Vagina (tissue), 2 donors: Measurements from ENCODE around the gene RAB11FIP3. TPM values are rescaled to one million over a fixed set of nuclear protein-coding genes. Genes with fewer than 3 reads are reported as not detected.

Source experiments
- DNase-seq, 2 donors: peaks; one replicate each; pipeline ENCODE4 v3.0.0-alpha.2; 2017; ENCODE audit errors: extremely low spot score in 2 of 2
- H3K27ac ChIP-seq: fragments of 200-600 bp; sonication (generic); one replicate; pipeline ENCODE4 v1.5.1; 2019
- H3K27me3 ChIP-seq: fragments of 200-600 bp; sonication (generic); one replicate; pipeline ENCODE4 v1.5.1; 2019
- H3K36me3 ChIP-seq, 2 donors: fragments of 200-600 bp; sonication (generic); one replicate each; pipeline ENCODE4 v1.5.1; 2017 to 2019
- H3K4me1 ChIP-seq: fragments of 200-600 bp; sonication (generic); one replicate; pipeline ENCODE4 v1.5.1; 2019
- H3K4me3 ChIP-seq, 2 donors: fragments of 200-600 bp; sonication (generic); 1 replicate in 1 of 2; 2 replicates in 1 of 2; pipeline ENCODE4 v1.5.1; 2016 to 2019
- H3K9me3 ChIP-seq: fragments of 200-600 bp; sonication (generic); one replicate; pipeline ENCODE4 v1.5.1; 2019
- POLR2A ChIP-seq, 2 donors: fragments of 450-650 bp; IDR thresholded peaks; one replicate each; pipeline ENCODE4 v1.6.1; 2017; ENCODE audit warnings: antibody characterized with exemption in 2 of 2, mild to moderate bottlenecking in 2 of 2, moderate library complexity in 2 of 2
- POLR2AphosphoS5 ChIP-seq, 2 donors: sonication (generic); formaldehyde crosslinking; IDR thresholded peaks; one replicate each; pipeline ENCODE4 v1.9.0; 2017; ENCODE audit warnings: antibody characterized with exemption in 2 of 2, mild to moderate bottlenecking in 2 of 2, low read depth in 1 of 2; ENCODE audit not compliant: insufficient read depth in 1 of 2
- intact Hi-C: fragments of 100-400 bp; cut with DNase I; formaldehyde crosslinking; loops from one replicate; pipeline ENCODE4 v1.15.1; 2023
- total RNA-seq: library from RNA; depleted of rRNA; stranded (reverse); fragments of >200 nt; gene quantifications from one replicate; pipeline ENCODE4 v1.2.3, GENCODE V29; 2016
- TF ChIP-seq, protein P1 (sequence below), 3 experiments: fragments of 450-650 bp in 2 of 3; fragments of 200-600 bp in 1 of 3; sonication (generic) in 1 of 3; IDR thresholded peaks; one replicate each; pipeline ENCODE4 v1.5.1; 2017 to 2019; ENCODE audit warnings: antibody characterized with exemption in 3 of 3, mild to moderate bottlenecking in 2 of 3, moderate library complexity in 2 of 3

The RAB11FIP3 gene
- total RNA-seq, 1 donor from 2014 or later, result 36.6 TPM

DNA sequence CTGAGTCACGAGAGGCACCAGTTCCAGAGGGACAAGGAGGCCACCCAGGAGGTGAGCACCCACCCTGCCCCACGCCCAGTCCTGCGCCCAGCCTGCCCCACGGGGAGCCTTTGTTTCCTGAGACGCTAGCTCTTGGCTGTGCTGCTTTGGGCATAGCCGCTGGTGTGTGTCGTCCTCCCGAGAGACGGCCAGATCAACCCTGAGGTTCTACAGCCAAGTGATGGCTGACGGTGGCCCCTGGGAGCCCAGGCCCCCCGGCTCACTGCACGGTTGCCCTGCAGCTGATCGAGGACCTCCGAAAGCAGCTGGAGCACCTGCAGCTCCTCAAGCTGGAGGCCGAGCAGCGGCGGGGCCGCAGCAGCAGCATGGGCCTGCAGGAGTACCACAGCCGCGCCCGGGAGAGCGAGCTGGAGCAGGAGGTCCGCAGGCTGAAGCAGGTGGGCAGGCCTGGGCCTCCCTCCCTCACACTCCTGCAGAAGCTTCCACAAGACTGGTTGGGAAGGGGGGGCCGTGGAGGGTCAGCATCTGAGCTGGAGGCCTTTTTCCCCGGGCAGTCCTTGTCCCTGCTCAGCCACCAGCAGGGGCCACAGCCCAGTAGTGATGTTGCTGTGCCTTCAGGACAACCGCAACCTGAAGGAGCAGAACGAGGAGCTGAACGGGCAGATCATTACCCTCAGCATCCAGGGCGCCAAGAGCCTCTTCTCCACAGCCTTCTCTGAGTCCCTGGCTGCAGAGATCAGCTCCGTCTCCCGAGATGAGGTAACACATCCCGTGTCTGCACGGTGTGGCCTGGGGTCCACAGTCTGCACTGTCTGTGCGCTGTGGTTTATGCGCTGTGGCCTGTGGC is 94.6 kb downstream of the RAB11FIP3 start:
- no peak overlapping the region for H3K4me3 ChIP-seq
- no peaks in the 10 kb centered on the region for H3K27me3 ChIP-seq
- no peak for DNase-seq
- intact Hi-C loops, result no loop called here
- TF ChIP-seq, protein P1, sequence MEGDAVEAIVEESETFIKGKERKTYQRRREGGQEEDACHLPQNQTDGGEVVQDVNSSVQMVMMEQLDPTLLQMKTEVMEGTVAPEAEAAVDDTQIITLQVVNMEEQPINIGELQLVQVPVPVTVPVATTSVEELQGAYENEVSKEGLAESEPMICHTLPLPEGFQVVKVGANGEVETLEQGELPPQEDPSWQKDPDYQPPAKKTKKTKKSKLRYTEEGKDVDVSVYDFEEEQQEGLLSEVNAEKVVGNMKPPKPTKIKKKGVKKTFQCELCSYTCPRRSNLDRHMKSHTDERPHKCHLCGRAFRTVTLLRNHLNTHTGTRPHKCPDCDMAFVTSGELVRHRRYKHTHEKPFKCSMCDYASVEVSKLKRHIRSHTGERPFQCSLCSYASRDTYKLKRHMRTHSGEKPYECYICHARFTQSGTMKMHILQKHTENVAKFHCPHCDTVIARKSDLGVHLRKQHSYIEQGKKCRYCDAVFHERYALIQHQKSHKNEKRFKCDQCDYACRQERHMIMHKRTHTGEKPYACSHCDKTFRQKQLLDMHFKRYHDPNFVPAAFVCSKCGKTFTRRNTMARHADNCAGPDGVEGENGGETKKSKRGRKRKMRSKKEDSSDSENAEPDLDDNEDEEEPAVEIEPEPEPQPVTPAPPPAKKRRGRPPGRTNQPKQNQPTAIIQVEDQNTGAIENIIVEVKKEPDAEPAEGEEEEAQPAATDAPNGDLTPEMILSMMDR (IDR thresholded peaks at IDR 0.05), result no peak
- TF ChIP-seq POLR2AphosphoS5 (IDR thresholded peaks at IDR 0.05; ENCODE audit: insufficient read depth in 1 of 2, low read depth in 1 of 2) (no peak), POLR2A (IDR thresholded peaks at IDR 0.05) (no peak)
- H3K36me3 ChIP-seq, result peaks cover 0 to 39% of the 10 kb centered on the region in 2 donors
- peaks cover 12% of the 10 kb centered on the region for H3K4me1 ChIP-seq
- no peak overlapping the region for H3K27ac ChIP-seq
- H3K9me3 ChIP-seq, result no peaks in the 10 kb centered on the region

DNA sequence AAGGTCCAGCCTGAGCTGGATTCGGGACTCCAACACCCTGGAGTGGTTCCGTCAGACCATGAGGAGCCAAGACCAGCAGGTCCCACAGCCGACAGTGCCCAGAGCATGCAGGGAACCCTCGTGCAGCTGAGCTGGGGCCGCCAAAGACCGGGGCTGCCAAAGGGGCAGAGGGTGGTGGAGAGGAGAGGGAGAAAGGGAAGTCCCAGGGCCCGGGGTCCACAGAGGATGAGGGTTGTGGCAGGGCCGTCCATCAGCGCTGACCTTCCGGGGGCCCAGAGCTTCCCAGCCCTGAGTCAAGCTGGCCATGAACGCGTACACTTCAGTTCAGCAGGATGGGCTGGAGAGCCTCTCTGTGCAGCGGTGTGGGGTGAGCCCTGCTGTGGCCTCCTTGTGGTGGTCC is 95.4 kb downstream of the RAB11FIP3 start:
- DNase-seq, result no peak
- Histone ChIP-seq H3K27ac (no peak overlapping the region), H3K27me3 (no peaks in the 10 kb centered on the region), H3K36me3 (peaks cover 0 to 39% of the 10 kb centered on the region in 2 donors), H3K4me3 (no peak overlapping the region), H3K4me1 (peaks cover 20% of the 10 kb centered on the region), H3K9me3 (no peaks in the 10 kb centered on the region)
- no peak for TF ChIP-seq POLR2AphosphoS5 (IDR thresholded peaks at IDR 0.05; ENCODE audit: insufficient read depth in 1 of 2, low read depth in 1 of 2)
- intact Hi-C loops, result no loop called here

DNA sequence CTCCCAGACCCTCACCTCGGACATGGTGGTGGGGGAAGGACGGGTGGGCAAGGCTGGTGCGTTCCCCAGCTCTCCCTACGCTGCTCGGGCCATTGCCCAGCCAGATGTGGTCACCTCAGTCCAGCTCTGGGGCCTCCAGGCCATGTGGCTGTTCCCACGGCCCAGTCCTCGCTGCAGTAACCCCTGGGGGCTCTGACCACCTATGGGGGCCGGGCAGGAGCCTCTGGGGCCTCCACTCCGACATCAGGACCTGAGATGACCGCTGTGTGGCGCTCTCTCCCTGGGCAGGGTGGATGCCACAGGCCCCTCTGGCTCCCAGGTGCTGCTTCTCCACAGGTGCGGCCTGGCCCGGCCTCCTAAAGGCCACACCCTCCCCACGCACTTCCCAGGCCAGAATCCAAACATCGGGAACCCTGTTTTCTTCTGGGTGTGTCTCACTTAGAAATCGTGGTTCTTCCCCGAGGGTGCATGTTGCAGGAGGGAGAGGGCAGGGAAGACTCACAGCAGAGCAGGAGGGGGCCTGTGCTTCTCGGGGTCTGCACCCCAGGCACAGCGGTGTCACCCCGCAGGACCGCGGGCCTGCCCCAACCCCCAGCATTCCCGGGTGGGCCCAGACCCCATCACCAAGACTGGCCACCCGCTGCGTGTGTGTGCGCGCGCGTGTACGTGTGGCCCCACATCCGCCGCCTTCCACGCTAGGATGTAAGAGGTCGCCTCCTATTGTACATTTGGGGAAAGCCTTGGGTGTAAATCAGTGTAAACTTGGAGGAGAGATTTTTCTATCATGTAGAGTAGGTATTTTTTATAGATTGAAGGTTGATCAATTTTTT is 96.1 kb downstream of the RAB11FIP3 start:
- no peak for DNase-seq
- peaks cover 27% of the 10 kb centered on the region for H3K4me1 ChIP-seq
- peaks cover 0 to 31% of the 10 kb centered on the region in 2 donors for H3K36me3 ChIP-seq
- H3K9me3 ChIP-seq, result no peaks in the 10 kb centered on the region
- H3K4me3 ChIP-seq, result no peak overlapping the region
- H3K27ac ChIP-seq, result no peak overlapping the region
- no peak for TF ChIP-seq POLR2AphosphoS5 (IDR thresholded peaks at IDR 0.05; ENCODE audit: insufficient read depth in 1 of 2, low read depth in 1 of 2)
- no peak for TF ChIP-seq POLR2A (IDR thresholded peaks at IDR 0.05)
- TF ChIP-seq, protein P1 (IDR thresholded peaks at IDR 0.05), result no peak
- no peaks in the 10 kb centered on the region for H3K27me3 ChIP-seq
- intact Hi-C loops, result no loop called here

DNA sequence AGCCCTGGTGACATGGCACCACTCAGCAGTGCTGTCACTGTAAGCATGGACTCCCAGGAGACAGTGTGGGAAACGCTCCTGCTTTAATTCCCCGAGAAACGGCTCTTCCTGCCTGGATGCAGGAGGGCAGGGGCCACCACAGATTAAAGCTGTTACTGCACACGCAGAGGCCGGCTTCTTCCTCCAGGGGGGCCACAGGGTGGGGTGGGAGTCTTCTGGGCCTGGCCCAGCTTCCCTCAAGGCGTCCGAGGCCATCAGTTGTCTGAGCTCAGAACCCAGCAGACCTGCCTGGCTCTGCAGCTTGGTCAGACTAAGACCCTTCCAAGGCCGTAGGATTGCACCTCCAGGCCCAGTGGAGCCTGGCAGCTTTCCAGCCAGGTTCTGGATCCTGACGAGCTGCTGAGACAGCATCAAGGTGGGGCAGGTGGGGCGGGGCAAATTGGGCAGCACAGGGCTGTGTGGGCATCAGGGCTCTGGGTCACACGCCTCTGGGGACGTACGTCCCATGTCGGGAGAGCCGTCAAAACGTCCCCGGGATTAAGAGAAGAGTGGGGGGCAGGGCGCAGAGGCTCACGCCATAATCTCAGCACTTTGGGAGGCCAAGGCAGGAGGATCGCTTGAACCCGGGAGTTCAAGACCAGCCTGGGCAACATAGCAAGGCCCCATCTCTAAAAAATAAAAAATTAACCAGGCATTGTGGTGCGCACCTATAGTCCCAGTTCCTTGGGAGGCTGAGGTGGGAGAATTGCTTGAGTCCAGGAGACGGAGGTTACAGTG is 97.1 kb downstream of the RAB11FIP3 start:
- intact Hi-C loops, result no loop called here
- Histone ChIP-seq H3K9me3 (no peaks in the 10 kb centered on the region), H3K4me3 (no peak overlapping the region), H3K36me3 (peaks cover 0 to 25% of the 10 kb centered on the region in 2 donors), H3K27ac (no peak overlapping the region), H3K4me1 (peaks cover 31% of the 10 kb centered on the region), H3K27me3 (no peaks in the 10 kb centered on the region)
- TF ChIP-seq POLR2AphosphoS5 (IDR thresholded peaks at IDR 0.05; ENCODE audit: insufficient read depth in 1 of 2, low read depth in 1 of 2) (no peak), POLR2A (IDR thresholded peaks at IDR 0.05) (no peak)
- TF ChIP-seq, protein P1 (IDR thresholded peaks at IDR 0.05), result no peak
- DNase-seq, result no peak
